HepG2 (cell line): ENCODE data around the gene ASB9. TPM values are rescaled to one million over a fixed set of nuclear protein-coding genes. Genes with fewer than 3 reads are reported as not detected.

Experiments
- ATAC-seq: fragments of 200-7000 bp; cut with Tn5 transposase; 3 replicates; pipeline ENCODE4 v1.9.1; 2020; ENCODE audit warnings: mild to moderate bottlenecking, moderate library complexity
- BruUV-seq: library from RNA; stranded (reverse); fragments of 400-500 nt; replicated peaks from 2 replicates; lab custom pipeline; 2021; lab: Mats Ljungman, UMichigan
- CTCF ChIA-PET: fragments of 300-600 bp; formaldehyde crosslinking; extraction: SDS; loops from one replicate; lab custom pipeline; 2021; ENCODE audit warnings: low total read pairs, inconsistent platforms, low intra/inter-chr PET ratio; lab: Yijun Ruan, JAX
- POLR2A ChIA-PET: fragments of 350-600 bp; sonication (Branson Sonifier 250); formaldehyde crosslinking; loops from one replicate; lab custom pipeline; 2020; ENCODE audit warnings: antibody characterized with exemption, inconsistent platforms; lab: Yijun Ruan, JAX
- DNase-seq: peaks from one replicate; pipeline ENCODE4 v3.0.0-alpha.2; 2015; ENCODE audit warnings: low spot score
- FAIRE-seq: peaks from 3 replicates; lab custom pipeline; 2011; peaks lifted over from hg19 to GRCh38; lab: Jason Lieb, UNC
- H2AFZ ChIP-seq: one replicate; pipeline ENCODE4 v1.6.1; 2011; ENCODE audit warnings: low read length, inconsistent platforms
- H3K27ac ChIP-seq: fragments of 300-600 bp; 3 replicates; pipeline ENCODE4 v1.8.0; 2011; ENCODE audit warnings: mixed run types, mild to moderate bottlenecking, mixed read lengths, low read length, inconsistent platforms; ENCODE audit not compliant: insufficient read depth; ENCODE audit errors: extremely low read length
- H3K27me3 ChIP-seq, 2 experiments: fragments of 200-600 bp in 1 of 2; 2 replicates in 1 of 2; 3 replicates in 1 of 2; pipeline versions ENCODE4 v1.6.0 to v1.8.0; 2011; ENCODE audit warnings: low read length in 2 of 2, mild to moderate bottlenecking in 2 of 2, moderate library complexity in 2 of 2, inconsistent platforms in 1 of 2; ENCODE audit not compliant: insufficient read depth in 2 of 2, control insufficient read depth in 1 of 2
- H3K36me3 ChIP-seq, 2 experiments: fragments of 200-600 bp in 1 of 2; replicated peaks in 1 of 2; 2 replicates in 1 of 2; 3 replicates in 1 of 2; pipeline versions ENCODE4 v1.5.1 to v1.8.0; 2011; ENCODE audit warnings: low read length in 2 of 2, inconsistent platforms in 1 of 2; ENCODE audit not compliant: insufficient read depth in 2 of 2, control insufficient read depth in 1 of 2
- H3K4me1 ChIP-seq: 2 replicates; pipeline ENCODE4 v1.5.1; 2012; ENCODE audit warnings: low read length, inconsistent platforms; ENCODE audit not compliant: insufficient read depth
- H3K4me2 ChIP-seq: 2 replicates; pipeline ENCODE4 v1.6.0; 2011; ENCODE audit warnings: low read depth, low read length, inconsistent platforms
- H3K4me3 ChIP-seq, 3 experiments: fragments of 200-600 bp in 1 of 3; sonication (generic), shearing (Covaris generic) in 1 of 3; replicated peaks in 1 of 3; 2 replicates each; pipeline ENCODE4 v1.5.1; 2011 to 2016; ENCODE audit warnings: low read length in 3 of 3, inconsistent platforms in 2 of 3, low read depth in 2 of 3, mild to moderate bottlenecking in 2 of 3, control low read depth in 1 of 3, mixed read lengths in 1 of 3; ENCODE audit not compliant: insufficient read depth in 1 of 3
- H3K79me2 ChIP-seq: one replicate; pipeline ENCODE4 v1.6.1; 2011; ENCODE audit warnings: low read length, inconsistent platforms; ENCODE audit not compliant: insufficient read depth
- H3K9ac ChIP-seq: 2 replicates; pipeline ENCODE4 v1.6.0; 2011; ENCODE audit warnings: mild to moderate bottlenecking, low read depth, low read length, inconsistent platforms; ENCODE audit not compliant: insufficient read depth
- H3K9me3 ChIP-seq: 2 replicates; pipeline ENCODE4 v1.5.1; 2012; ENCODE audit warnings: mild to moderate bottlenecking, low read length
- H4K20me1 ChIP-seq: 2 replicates; pipeline ENCODE4 v1.6.0; 2011; ENCODE audit warnings: inconsistent platforms, mild to moderate bottlenecking, low read length, moderate library complexity; ENCODE audit not compliant: insufficient read depth
- CBX1 ChIP-seq: IDR thresholded peaks from one replicate; pipeline ENCODE4 v1.6.1; 2016; ENCODE audit warnings: antibody characterized with exemption, low read depth
- CREB1 ChIP-seq, 2 experiments: fragments of 450-650 bp in 1 of 2; IDR thresholded peaks; 2 replicates each; pipeline ENCODE4 v1.6.1; 2016 to 2017; ENCODE audit warnings: control low read depth in 1 of 2, mild to moderate bottlenecking in 1 of 2, missing compliant biosample characterization in 1 of 2, missing genetic modification characterization in 1 of 2
- EHMT2 ChIP-seq: fragments of 200-600 bp; sonication (generic); IDR thresholded peaks from 2 replicates; pipeline ENCODE4 v1.7.0; 2017; ENCODE audit warnings: antibody characterized with exemption, low read depth, low read length, borderline replicate concordance
- KAT2B ChIP-seq: fragments of 150-350 bp; IDR thresholded peaks from 2 replicates; pipeline ENCODE4 v1.6.1; 2014; ENCODE audit warnings: low read depth, low read length, borderline replicate concordance
- SETDB1 ChIP-seq: sonication (generic); formaldehyde crosslinking; IDR thresholded peaks from 2 replicates; pipeline ENCODE4 v1.5.1; 2020; ENCODE audit warnings: missing genetic modification reagents, mild to moderate bottlenecking, borderline replicate concordance
- ZC3H4 ChIP-seq: sonication (generic); formaldehyde crosslinking; IDR thresholded peaks from 2 replicates; pipeline ENCODE4 v1.4.0; 2020; ENCODE audit warnings: missing genetic modification reagents, borderline replicate concordance
- ZFX ChIP-seq: sonication (generic); formaldehyde crosslinking; IDR thresholded peaks from 2 replicates; pipeline ENCODE4 v1.4.0; 2020; ENCODE audit warnings: mild to moderate bottlenecking, low read depth, missing genetic modification reagents, moderate library complexity
- ZHX1 ChIP-seq: sonication (generic); formaldehyde crosslinking; IDR thresholded peaks from 2 replicates; pipeline ENCODE4 v1.8.1; 2022; ENCODE audit warnings: low read depth, mild to moderate bottlenecking, missing genetic modification reagents
- ZNF121 ChIP-seq: sonication (generic); formaldehyde crosslinking; IDR thresholded peaks from 2 replicates; pipeline ENCODE4 v1.5.0; 2020; ENCODE audit warnings: mild to moderate bottlenecking, missing genetic modification reagents
- ZNF446 ChIP-seq: sonication (generic); formaldehyde crosslinking; IDR thresholded peaks from 2 replicates; pipeline ENCODE4 v1.5.0; 2020; ENCODE audit warnings: mild to moderate bottlenecking, missing genetic modification reagents
- ZNF605 ChIP-seq: sonication (generic); formaldehyde crosslinking; IDR thresholded peaks from 2 replicates; pipeline ENCODE4 v1.8.0; 2022; ENCODE audit warnings: mild to moderate bottlenecking, missing genetic modification reagents
- WGBS: methylation state at CpG from one replicate; pipeline ENCODE4 v1.1.6; 2017; ENCODE audit warnings: low lambda C conversion rate; 5-methylcytosine and 5-hydroxymethylcytosine counted together
- in situ Hi-C: cut with HindIII; loops from 2 replicates; pipeline ENCODE4 v1.10.0; 2017; ENCODE audit warnings: low pct_unique_long_range_greater_than_20kb; ENCODE audit not compliant: extremely low pct_ligation_motif_present
- intact Hi-C: fragments of 100-400 bp; cut with micrococcal nuclease; formaldehyde crosslinking; loops from one replicate; pipeline ENCODE4 v1.10.0; 2022; ENCODE audit not compliant: unreplicated experiment
- polyA plus RNA-seq, 8 experiments: library from polyadenylated mRNA; depleted of rRNA in 3 of 8; stranded (reverse) in 7 of 8; unstranded in 1 of 8; fragments of >200 nt; fragmentation: Illumina TruSeq in 4 of 8; extraction: Trizol in 4 of 8; gene quantifications; 2 replicates each; pipeline versions ENCODE4 v1.2.1 to v1.2.3, GENCODE V29; 2011 to 2016; ENCODE audit warnings: low read depth in 4 of 8, missing spikeins in 1 of 8, mixed read lengths in 1 of 8; ENCODE audit not compliant: insufficient read depth in 1 of 8
- total RNA-seq, 5 experiments: library from RNA; depleted of rRNA; stranded (reverse); fragments of >200 nt; fragmentation: Illumina TruSeq; extraction: Trizol; gene quantifications; 2 replicates each; pipeline ENCODE4 v1.2.3, GENCODE V29; 2016; ENCODE audit warnings: low read depth in 1 of 5
- TF ChIP-seq, protein P1 (sequence below): sonication (generic); formaldehyde crosslinking; IDR thresholded peaks from 2 replicates; pipeline ENCODE4 v1.4.0; 2020; ENCODE audit warnings: missing genetic modification reagents
- TF ChIP-seq, protein P2 (sequence below): sonication (generic); formaldehyde crosslinking; IDR thresholded peaks from 2 replicates; pipeline ENCODE4 v1.9.0; 2021; ENCODE audit warnings: mild to moderate bottlenecking, missing genetic modification reagents

The ASB9 gene
- total and polyA plus RNA-seq, 2 of the 13 experiments (the other 11 are each of a cell fraction or from before 2014, with no cell fraction given), result 4.2 to 13.8 TPM

DNA sequence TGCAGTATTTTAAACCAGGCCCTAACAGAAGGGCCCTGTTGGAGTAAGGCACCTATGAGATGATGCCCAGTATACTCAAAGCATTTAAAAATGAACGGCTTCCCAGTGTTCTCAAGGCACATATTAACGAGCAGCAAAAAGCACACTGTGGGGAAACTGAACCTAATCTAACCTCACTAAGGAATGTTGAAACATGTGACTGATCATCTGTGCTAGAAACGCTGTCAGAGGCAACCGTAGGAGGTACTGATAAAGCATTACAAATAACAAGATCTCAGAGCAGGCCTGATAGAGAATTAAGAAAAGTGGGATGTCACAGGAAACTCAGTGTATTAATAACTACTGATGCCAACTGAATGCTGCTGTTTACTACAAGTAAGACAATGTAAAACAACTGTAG is 24.0 kb downstream of the ASB9 start:
- no peak for DNase-seq
- Histone ChIP-seq H4K20me1 (no peaks in the 10 kb centered on the region), H3K4me1 (no peaks in the 10 kb centered on the region), H3K36me3 (no peaks in the 10 kb centered on the region), H3K4me2 (no peak overlapping the region), H3K4me3 (no peak overlapping the region), H3K27me3 (no peaks in the 10 kb centered on the region), H3K79me2 (no peaks in the 10 kb centered on the region), H2AFZ (no peak overlapping the region), H3K9ac (no peak overlapping the region), H3K27ac (no peak overlapping the region), H3K9me3 (no peaks in the 10 kb centered on the region)
- no TSS peak for BruUV-seq
- POLR2A ChIA-PET, result no interaction called here
- in situ Hi-C loops (no loop called here), intact Hi-C loops (loop anchor here (10.0 kb wide), 1 partner anchor 101 kb away; no protein-coding TSS in a partner anchor)
- FAIRE-seq, result no peak
- ATAC-seq, result no peak
- 78% methylated on average over 4 of the region's 4 CpGs for WGBS
- CTCF ChIA-PET, result no interaction called here
- no peak for TF ChIP-seq ZNF446 (CRISPR knock-in tag)
- no peak for TF ChIP-seq ZC3H4 (CRISPR knock-in tag)
- TF ChIP-seq KAT2B, result no peak
- TF ChIP-seq, protein P1, sequence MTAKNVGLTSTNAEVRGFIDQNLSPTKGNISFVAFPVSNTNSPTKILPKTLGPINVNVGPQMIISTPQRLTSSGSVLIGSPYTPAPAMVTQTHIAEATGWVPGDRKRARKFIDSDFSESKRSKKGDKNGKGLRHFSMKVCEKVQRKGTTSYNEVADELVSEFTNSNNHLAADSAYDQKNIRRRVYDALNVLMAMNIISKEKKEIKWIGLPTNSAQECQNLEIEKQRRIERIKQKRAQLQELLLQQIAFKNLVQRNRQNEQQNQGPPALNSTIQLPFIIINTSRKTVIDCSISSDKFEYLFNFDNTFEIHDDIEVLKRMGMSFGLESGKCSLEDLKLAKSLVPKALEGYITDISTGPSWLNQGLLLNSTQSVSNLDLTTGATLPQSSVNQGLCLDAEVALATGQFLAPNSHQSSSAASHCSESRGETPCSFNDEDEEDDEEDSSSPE (CRISPR knock-in tag), result no peak
- TF ChIP-seq CREB1 (IDR thresholded peaks at IDR 0.05), result no peak
- TF ChIP-seq CREB1 (CRISPR knock-in tag; IDR thresholded peaks at IDR 0.05), result no peak
- no peak for TF ChIP-seq SETDB1 (CRISPR knock-in tag)
- TF ChIP-seq ZHX1 (CRISPR knock-in tag), result no peak
- no peak for TF ChIP-seq EHMT2
- TF ChIP-seq CBX1, result no peak
- TF ChIP-seq ZFX (CRISPR knock-in tag), result no peak
- TF ChIP-seq ZNF121 (CRISPR knock-in tag), result no peak
- TF ChIP-seq ZNF605 (CRISPR knock-in tag), result no peak
- TF ChIP-seq, protein P2, sequence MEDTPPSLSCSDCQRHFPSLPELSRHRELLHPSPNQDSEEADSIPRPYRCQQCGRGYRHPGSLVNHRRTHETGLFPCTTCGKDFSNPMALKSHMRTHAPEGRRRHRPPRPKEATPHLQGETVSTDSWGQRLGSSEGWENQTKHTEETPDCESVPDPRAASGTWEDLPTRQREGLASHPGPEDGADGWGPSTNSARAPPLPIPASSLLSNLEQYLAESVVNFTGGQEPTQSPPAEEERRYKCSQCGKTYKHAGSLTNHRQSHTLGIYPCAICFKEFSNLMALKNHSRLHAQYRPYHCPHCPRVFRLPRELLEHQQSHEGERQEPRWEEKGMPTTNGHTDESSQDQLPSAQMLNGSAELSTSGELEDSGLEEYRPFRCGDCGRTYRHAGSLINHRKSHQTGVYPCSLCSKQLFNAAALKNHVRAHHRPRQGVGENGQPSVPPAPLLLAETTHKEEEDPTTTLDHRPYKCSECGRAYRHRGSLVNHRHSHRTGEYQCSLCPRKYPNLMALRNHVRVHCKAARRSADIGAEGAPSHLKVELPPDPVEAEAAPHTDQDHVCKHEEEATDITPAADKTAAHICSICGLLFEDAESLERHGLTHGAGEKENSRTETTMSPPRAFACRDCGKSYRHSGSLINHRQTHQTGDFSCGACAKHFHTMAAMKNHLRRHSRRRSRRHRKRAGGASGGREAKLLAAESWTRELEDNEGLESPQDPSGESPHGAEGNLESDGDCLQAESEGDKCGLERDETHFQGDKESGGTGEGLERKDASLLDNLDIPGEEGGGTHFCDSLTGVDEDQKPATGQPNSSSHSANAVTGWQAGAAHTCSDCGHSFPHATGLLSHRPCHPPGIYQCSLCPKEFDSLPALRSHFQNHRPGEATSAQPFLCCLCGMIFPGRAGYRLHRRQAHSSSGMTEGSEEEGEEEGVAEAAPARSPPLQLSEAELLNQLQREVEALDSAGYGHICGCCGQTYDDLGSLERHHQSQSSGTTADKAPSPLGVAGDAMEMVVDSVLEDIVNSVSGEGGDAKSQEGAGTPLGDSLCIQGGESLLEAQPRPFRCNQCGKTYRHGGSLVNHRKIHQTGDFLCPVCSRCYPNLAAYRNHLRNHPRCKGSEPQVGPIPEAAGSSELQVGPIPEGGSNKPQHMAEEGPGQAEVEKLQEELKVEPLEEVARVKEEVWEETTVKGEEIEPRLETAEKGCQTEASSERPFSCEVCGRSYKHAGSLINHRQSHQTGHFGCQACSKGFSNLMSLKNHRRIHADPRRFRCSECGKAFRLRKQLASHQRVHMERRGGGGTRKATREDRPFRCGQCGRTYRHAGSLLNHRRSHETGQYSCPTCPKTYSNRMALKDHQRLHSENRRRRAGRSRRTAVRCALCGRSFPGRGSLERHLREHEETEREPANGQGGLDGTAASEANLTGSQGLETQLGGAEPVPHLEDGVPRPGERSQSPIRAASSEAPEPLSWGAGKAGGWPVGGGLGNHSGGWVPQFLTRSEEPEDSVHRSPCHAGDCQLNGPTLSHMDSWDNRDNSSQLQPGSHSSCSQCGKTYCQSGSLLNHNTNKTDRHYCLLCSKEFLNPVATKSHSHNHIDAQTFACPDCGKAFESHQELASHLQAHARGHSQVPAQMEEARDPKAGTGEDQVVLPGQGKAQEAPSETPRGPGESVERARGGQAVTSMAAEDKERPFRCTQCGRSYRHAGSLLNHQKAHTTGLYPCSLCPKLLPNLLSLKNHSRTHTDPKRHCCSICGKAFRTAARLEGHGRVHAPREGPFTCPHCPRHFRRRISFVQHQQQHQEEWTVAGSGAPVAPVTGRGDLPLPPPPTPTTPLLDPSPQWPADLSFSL (CRISPR knock-in tag), result no peak
